ENCODE results near the gene F8.
"Not testable (repeated sequence)": the region's sequence is repeated elsewhere in the genome, so short reads cannot be mapped to it uniquely, and the experiment has no call there.

Gene F8

GRCh38 chrX:154855256-154855655, 167.3 kb downstream of the F8 start:
- FAIRE-seq, result no peak

- no peak for FAIRE-seq
Observed at GRCh38 chrX:154850957-154851611, 171.4 kb downstream of the F8 start.

GRCh38 chrX:154840856-154841255, 181.7 kb downstream of the F8 start:
- FAIRE-seq, result peak; percentile 89

- no peak for FAIRE-seq
Observed at GRCh38 chrX:154836163-154836562, 186.4 kb downstream of the F8 start.

- no peak for FAIRE-seq
Observed at GRCh38 chrX:154834562-154834961, 188.0 kb downstream of the F8 start, which contains the start of gene SMIM9. Gene SMIM9, minus strand, starts transcription at chrX:154834662. Its CDS starts 3,806 bp downstream, at chrX:154830856.

- no peak for FAIRE-seq
Observed at GRCh38 chrX:154833746-154834274, 188.7 kb downstream of the F8 start.

- no peak for FAIRE-seq
Observed at GRCh38 chrX:154829926-154830442, 192.5 kb downstream of the F8 start.

GRCh38 chrX:154829134-154829533, 193.4 kb downstream of the F8 start:
- FAIRE-seq, result no peak

- FAIRE-seq, result no peak
Observed at GRCh38 chrX:154828016-154828408, 194.5 kb downstream of the F8 start.

- FAIRE-seq, result no peak
Observed at GRCh38 chrX:154827194-154828015, 195.1 kb downstream of the F8 start.

- FAIRE-seq, result not testable (repeated sequence)
Observed at GRCh38 chrX:154825586-154825985, 196.9 kb downstream of the F8 start.

GRCh38 chrX:154824638-154825037, 197.9 kb downstream of the F8 start:
- no peak for FAIRE-seq

GRCh38 chrX:154822029-154822428, 200.5 kb downstream of the F8 start:
- no peak for FAIRE-seq

GRCh38 chrX:154821523-154821922, 201.0 kb downstream of the F8 start:
- no peak for FAIRE-seq

GRCh38 chrX:154819771-154820341, 202.7 kb downstream of the F8 start:
- FAIRE-seq, result no peak

GRCh38 chrX:154818916-154819770, 203.4 kb downstream of the F8 start:
- no peak for FAIRE-seq

GRCh38 chrX:154817048-154817618, 205.4 kb downstream of the F8 start:
- not testable (repeated sequence) for FAIRE-seq

GRCh38 chrX:154816326-154816898, 206.1 kb downstream of the F8 start:
- not testable (repeated sequence) for FAIRE-seq

GRCh38 chrX:154815274-154815818, 207.2 kb downstream of the F8 start:
- FAIRE-seq, result no peak

- no peak for FAIRE-seq
Observed at GRCh38 chrX:154813801-154814200, 208.7 kb downstream of the F8 start.

Data from A204.1 (cell line).